GM12875 (cell line): ENCODE results near the gene TCERG1L.
"Not testable (repeated sequence)": the region's sequence is repeated elsewhere in the genome, so short reads cannot be mapped to it uniquely, and the experiment has no call there.

Source experiments
- H3K4me3 ChIP-seq: one replicate; pipeline ENCODE4 v1.5.1; 2011; ENCODE audit warnings: low read depth, low read length, control low read depth
- CTCF ChIP-seq: IDR thresholded peaks from 2 replicates; pipeline ENCODE4 v1.5.1; 2011; ENCODE audit warnings: low read depth, mild to moderate bottlenecking, control low read depth, inconsistent platforms, low read length, moderate library complexity, borderline replicate concordance; ENCODE audit not compliant: insufficient read depth

The TCERG1L gene

GRCh38 chr10:131082201-131082850, 229.2 kb downstream of the TCERG1L start:
- no peak overlapping the region for H3K4me3 ChIP-seq
- TF ChIP-seq CTCF, result no peak

GRCh38 chr10:131081786-131082185, 229.7 kb downstream of the TCERG1L start:
- no peak for TF ChIP-seq CTCF
- no peak overlapping the region for H3K4me3 ChIP-seq

- no peak for TF ChIP-seq CTCF
- H3K4me3 ChIP-seq, result no peak overlapping the region
These were observed 230.1 kb downstream of the TCERG1L start for GRCh38 chr10:131081376-131081775.

GRCh38 chr10:131080571-131080970, 230.9 kb downstream of the TCERG1L start:
- TF ChIP-seq CTCF, result no peak
- no peak overlapping the region for H3K4me3 ChIP-seq

GRCh38 chr10:131079314-131079713, 232.2 kb downstream of the TCERG1L start:
- H3K4me3 ChIP-seq, result no peak overlapping the region
- TF ChIP-seq CTCF, result no peak

GRCh38 chr10:131078882-131079280, 232.6 kb downstream of the TCERG1L start:
- not testable (repeated sequence) for H3K4me3 ChIP-seq

GRCh38 chr10:131078131-131078881, 233.2 kb downstream of the TCERG1L start:
- H3K4me3 ChIP-seq, result no peak overlapping the region
- no peak for TF ChIP-seq CTCF
